ENCODE data around the gene TTC6.

The TTC6 gene

DNA sequence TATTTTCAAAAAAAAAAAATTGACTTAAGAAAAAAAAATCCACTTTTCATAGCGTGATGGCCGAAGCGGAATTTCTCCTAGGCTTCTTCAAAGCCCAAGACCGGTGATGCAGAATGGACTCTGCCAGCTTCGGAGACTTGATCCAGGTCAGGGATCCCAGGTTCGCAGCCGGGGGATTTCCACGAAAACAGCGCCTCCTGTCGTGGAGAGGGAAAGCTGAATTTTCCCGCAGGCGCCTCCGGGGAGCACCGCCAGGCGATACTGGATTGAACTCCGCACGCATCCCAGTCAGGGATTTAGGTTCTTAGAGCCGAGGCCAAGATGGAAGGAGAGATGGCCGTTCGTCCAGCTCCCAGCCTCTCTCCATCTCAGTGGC is 2.1 kb downstream of the TTC6 start:
- no peak for DNase-seq (ENCODE audit: low read depth in 3 of 3)

DNA sequence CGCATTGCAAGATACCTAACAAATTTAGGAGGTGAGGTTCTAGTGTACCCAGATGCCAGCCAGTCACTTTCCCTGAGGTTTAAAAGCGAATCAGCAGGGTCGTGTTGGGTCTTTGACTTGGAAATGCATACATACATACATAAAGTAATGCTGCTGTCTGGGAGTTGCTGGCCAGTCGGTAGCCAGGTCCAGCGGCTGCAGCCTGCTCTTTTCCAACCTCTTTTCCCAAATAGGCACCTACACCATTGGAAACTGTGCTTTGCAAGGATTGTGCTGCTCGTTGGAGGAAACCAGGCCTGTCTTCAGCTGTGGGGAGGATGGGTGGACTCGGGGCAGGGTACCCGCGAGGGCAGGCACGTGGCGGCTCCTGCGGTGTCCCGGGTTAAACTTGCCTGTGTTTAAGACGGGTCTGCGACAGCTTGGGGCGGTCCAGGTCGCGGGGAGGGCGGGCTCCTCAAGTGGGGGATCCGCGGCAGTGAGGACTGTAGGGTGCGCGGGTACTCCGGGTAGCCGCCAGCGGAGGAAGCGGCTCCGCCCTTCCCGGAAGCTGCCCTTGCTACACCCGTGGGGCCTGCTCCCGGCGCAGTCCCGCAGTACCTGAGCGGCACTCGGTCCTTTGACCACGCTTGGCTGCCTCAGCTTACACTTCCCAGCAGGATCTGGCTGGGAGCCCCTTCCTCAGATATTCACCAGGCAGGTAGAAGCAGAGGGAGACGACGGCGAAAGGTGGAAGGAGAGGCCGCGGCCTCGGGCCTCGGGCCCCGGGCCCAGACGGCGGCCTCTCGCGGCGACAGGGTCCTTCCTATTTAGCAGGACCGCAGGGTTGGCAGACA is 2.7 kb downstream of the TTC6 start:
- DNase-seq (ENCODE audit: low read depth in 3 of 3) = no peak

DNA sequence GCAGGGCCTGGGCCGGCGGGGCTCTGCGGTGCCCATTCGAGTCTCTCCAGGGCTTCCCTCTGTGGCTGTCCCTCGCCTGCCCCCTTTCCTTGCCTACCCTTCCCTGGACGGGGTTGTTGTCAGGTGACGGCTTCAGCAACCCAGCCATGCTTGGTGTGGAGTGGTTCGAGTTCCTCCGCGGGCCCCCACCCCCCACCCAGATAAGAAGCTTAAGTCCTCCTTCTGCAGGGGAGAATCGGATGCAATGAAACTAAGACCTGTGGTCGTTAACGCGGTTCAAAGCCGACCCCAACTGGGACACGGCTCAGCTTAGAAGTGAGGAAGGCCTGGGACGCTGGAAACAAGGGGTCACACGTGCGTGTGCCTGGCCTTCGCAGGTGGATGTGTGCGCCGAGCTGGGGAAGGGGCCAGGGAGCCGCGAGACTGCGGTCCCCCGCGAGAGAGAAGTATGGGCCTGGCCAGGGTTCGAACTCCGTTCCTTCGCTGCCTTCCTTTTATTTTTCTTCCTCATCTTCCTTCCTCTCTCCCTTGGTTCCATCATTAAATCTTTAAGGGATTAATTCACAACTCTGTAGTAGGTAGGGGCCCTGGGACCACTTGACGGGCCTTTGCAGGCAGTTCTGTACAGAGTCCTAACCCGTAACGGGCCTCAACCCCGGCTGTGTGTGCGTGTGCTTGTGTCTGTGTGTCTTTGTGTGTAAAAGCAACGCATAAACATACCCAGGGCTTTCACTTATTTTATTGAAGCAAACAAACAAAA is 3.5 kb downstream of the TTC6 start:
- DNase-seq (ENCODE audit: low read depth in 3 of 3) = no peak

DNA sequence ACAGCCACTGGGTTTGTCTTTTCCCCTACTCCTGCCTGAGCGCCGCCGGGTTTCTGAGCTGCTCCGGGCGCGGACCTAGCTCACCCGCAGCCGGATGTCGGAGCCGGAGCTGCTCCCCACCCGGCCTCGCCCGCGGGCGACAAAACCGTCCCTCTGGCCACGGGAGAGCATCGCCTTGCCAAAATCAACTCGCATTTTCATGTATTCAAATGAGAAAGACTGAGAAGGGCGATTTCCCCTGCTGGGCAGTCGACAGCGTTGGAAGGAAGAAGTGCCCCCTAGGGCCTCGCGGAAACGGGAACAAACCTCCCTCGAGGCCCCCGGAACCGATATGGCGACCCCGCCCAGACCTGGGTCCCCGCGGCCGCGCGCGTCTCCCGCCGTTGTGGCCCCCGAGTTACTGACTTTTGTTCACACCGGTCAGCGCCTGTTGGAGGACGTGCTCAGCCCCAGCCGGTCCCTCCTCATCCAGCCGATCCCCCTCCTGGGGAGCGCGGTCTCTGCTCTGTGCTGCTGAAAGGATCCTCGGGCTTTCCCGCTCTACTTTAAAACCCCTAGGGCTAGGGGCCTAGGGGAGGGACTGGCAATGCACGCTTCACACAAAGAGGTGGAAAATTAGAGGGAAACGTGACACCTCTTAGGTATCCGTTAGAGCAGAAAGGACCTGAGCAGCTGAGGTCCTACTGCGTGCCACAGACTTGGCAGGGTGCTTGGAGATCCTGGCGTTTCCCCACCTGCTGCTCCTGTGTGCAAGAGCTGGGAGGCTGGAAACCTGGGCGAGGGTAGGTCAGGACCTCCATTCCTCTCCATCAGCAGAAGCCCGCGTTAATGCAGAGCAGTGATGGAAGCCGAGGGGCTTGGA is 4.3 kb downstream of the TTC6 start:
- DNase-seq (ENCODE audit: low read depth in 3 of 3) = no peak

DNA sequence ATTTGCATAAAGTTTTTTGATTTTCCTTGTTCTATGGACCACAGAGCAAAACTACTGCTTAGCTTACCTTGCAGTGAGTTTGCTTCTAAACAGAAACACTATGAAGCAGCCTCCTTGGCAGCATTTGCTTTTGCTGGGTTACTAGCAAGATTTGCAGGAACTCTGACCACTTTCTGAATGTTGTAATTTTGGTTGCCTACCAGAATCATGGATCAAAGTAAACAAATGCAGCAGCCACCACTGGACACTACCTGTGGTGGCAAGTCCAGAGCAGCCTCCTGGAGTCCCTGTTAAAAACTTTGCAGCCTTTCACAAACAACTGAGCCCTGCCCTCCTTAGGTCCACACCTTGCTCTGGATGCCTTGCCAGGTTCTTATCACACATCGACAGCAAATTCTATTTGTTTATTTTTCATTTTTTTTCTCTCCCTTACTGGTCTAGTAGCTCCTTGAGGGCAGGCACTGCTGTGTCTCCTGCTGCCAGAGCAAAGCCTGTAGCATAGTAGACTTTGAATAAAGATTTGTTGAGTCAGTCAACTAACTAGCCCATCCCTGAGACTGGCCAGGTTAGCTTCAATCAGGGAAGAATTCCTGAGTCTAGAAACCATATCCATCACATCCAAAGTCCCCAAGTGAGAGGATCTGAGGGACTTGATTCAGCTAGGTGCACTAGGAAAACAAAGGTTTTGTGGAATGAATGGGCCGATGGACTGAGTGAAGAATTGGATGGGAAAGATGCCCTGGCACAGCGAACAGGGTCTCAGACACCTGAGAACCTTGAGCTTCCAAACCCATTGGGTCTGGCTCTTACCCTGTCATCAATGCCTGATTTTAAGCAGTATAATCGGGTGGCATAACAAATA is 5.7 kb downstream of the TTC6 start:
- DNase-seq (ENCODE audit: low read depth in 3 of 3) = no peak

DNA sequence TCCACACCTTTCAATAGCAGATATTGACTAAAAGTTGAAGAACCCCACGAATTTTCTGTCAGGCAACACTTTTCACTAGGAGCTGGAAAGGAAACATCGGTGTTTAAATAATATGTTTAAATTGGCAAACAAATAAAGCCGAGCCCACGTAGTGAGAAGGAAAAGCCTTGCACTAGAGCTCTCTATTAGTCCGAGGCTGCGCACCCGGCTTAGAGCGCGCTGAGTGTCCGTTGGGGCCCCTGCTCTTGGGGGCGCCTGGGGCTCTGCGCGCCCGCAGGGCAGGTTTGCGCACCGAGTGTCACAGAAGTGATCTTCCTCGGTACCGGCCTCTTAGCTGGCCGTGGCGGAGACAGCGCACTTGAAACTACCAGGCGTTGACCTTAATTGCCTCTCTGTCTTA is 6.4 kb downstream of the TTC6 start:
- DNase-seq (ENCODE audit: low read depth in 3 of 3) = no peak

DNA sequence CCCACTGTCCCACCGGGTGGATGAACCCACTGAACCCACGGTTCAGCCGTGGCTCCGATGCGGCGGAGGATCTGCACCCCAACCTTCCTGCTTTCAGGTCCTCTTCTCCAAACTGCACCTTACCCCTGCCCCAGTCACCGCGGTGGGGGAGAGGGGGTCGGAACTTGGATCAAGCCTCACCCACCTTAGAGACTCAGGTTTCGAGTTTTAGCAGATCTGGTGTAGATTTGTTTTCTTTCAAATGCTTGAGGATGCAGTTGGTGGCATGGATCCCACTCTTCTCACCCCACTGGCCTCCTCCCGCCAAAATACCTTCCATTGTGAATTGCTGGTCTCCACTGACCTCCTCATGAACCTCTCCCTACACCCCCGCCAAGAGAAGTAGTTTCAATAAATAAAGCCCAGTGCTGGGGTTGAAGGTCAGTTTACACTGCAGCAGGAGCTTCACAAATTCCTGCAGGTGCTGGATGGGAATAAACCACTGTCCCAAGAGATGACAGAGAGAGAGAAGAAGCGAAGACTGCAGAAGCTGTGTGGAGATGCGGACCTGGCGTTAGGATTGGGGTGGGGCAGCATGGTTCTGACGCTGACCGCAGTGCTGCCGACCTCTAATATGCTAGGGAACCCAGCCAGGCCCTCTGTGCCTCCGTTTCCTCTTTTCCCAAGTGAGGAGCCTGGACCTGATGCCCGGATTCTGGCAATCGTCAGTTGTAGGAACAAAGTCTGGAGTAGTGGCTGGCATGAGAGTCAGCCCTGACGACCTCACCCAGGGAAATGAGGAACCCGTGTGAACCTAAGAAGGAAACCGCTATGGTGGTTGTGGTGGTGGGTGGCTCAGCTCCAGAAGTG is 7.4 kb downstream of the TTC6 start:
- no peak for DNase-seq (ENCODE audit: low read depth in 3 of 3)

DNA sequence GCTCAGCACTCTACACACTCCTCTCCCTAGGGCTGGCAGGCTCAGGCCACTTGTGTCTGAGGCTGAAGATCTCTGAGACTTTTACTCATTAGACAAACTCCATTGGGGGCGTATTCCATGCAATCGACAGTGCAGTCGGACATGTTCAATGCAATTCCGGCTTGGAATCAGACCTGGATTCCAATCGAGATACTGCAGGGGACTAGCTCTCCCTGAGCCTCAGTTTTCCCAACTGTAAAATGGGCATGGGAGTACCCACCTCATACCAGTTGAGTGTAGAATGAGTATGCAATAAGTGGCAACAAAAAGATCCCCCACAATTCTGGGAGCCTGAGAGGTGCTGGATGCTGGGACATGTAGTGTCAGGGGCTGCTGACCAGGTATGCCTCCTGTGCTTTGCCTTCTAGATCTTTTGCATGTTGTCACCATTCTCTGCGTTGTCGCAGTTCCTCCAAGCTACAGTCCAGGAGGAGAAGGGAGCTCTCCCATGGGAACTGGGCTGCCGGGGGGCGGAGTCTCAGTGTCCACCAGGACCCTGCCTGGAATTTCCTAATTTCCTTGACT is 8.3 kb downstream of the TTC6 start:
- no peak for DNase-seq (ENCODE audit: low read depth in 3 of 3)

DNA sequence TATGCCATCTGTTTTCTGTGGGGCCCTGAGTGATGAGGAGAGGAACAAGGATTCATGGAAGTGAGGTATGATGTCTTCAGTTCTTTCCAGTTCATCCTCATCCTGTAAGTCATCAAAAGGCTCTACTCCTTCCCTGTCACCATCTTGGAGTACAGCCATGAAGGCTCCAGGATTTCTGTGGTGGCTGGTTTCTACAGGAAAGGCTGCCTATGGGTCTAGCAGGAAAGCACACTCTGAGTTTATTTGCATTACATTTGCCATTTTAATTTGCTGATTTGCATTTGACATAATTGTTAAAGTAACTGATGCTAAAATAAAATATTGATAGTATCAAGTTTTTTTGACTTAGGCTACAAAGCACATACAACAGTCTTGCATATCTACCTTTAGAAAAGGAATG is 11.2 kb downstream of the TTC6 start:
- DNase-seq (ENCODE audit: low read depth in 3 of 3) = no peak

DNA sequence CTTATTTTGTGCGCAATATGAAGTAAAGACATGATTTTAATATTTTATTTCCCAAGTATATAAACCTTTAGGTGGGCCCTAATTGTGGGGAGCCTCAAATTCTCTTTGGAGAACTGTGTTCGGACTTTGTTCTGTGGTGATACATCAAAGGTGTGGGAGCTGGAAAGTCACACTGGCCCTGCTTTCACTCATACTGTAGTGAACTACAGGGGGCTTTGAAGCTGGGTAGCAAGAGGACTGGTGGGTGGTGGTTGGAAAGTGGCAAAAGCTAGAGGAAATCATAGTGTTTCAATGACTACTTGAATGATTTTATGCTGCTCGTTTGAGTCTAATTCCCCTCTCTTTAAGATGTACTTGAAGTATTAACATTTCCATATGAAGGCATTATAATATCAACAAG is 13.2 kb downstream of the TTC6 start:
- no peak for DNase-seq (ENCODE audit: low read depth in 3 of 3)

DNA sequence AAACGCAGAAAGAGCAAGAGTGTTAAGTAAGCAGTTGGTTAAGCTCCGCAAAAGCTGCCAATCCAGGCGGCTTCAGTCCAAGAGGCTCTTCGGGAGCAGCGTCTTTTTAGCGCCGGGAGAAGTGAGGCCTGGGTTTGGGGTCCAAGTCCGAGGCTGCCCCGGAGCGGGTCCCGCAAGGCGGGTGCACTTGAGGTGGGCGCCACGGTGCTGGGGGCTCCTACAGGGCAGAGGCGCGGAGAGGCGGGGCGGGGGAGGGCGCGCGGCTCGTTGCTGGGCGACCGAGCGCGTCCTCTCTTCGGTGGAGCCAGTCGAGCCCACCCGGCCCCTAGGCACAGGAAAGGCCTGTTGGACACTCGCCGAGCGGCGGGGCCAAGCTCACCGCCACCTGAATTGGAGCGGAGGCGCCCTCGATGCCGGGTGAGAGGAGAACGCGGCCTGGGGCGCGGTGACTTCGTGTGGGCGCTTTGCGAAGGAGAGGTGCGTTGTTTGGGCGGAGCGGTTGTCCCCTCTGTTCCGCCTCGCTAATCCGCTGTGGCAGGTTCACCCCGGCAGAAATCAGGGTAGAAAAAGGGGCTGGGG is 15.6 kb downstream of the TTC6 start:
- DNase-seq (ENCODE audit: low read depth in 3 of 3) = no peak

DNA sequence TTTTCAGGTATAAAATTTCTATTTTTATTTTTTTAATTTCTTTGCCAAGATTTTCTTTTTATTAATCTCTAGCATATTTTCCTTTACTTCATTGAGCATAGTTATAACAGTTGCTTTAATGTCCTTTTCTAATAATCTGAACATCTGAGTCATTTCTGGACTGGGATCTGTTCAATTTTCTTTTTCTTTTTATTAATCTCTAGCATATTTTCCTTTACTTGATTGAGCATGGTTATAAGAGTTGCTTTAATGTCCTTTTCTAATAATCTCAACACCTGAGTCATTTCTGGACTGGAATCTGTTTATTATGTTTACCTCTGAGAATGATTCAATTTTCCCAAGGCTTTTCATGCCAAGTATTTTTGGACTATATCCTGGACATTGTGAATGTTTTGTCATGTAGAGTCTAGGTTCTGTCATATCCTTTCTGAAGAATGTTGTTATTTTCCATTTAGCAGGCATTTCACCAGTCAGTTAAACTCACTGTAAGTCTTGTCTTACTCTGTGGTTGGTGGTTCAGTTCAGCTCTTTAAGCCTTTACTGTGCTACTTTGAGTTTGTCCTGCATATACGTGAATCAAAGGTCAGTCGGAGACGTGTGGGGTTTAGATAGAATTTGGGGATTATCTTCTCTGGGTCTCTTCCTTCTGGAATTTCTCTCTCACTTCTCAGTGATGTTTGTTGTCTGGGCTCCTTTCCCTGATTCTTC is 20.3 kb downstream of the TTC6 start:
- no peak for DNase-seq (ENCODE audit: low read depth in 3 of 3)

DNA sequence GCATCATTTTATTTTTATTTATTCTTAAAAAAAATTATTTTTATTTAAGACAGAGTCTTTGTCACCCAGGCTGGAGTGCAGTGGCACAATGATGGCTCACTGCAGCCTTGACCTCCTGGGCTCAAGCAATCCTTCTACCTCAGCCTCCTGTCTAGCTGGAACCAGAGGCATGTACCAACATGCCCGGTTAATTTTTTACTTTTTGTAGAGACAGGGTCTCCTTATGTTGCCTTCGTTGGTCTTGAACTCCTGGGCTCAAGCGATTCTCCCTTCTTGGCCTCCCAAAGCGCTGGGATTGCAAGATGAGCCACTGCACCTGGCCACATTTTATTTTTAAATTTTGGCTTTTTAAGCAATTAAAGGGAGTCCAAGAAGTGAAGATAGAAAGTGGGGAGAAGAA is 21.4 kb downstream of the TTC6 start:
- DNase-seq (ENCODE audit: low read depth in 3 of 3) = no peak

DNA sequence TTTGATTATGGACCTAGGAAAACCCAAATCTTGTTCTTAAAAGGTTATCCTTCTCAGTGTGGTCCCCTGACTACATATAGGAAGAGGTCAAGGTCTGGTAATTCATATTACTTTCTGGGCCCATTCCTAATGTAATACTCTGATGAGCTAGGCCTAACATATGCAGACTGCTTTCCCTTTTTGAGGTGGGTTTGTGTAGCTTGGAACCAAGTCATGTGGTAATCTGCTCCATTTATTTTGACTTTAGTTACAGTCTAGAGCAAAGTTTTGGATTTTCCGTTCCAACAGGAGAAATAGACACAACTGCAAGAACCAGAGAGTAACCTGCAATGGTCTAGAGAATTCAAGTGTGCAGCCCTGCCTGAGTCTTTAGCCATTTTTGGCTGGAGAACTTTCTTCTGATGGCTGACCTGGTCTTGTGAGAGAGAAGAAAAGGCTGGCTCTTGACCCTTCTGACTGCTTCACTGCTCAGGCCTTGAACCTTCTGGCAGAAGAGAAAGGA is 22.5 kb downstream of the TTC6 start:
- no peak for DNase-seq (ENCODE audit: low read depth in 3 of 3)

DNA sequence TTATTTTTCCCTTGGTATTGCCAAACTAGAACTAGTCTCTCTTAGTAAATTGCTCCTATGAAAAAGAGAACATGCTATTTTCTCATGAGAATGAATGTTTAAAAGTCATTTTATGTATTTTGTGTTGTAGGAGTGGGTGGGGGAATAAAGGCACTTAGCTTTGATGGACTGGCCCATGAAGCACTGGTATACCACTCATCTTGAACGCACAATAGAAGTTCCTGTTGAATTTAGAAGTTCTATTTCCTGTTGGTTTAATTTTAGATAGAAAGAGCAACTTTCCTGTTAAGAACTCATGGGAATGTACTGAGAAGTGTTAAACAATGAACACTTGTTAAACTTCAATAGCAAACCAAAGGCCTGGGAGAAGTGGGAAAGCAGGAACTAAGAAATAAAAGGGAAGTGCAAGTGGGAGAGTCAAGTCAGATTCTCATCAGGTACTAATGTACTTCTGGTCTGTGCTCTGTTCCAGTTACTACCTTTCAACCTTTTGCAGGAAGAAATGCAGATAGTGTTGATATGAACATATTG is 23.1 kb downstream of the TTC6 start:
- no peak for DNase-seq (ENCODE audit: low read depth in 3 of 3)

DNA sequence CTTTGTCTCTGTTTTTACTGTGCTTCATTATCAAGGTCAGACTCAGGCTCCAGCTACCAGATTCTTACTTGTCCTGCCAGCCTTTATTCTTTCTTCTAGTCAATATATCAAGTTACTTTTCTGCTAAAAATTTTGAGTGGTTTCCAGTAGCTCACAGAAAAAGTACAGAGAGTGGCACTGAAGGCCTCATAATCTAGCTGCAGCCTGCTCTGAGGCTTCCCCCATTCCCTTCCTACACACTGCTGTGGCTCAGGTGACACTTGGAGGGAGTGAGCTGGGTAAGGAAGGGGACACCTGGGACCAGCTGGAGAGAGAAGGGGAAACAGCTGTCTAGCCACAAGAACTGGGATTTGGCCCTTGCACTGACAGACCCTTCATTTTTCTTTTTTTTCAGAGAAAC is 25.4 kb downstream of the TTC6 start:
- no peak for DNase-seq (ENCODE audit: low read depth in 3 of 3)

DNA sequence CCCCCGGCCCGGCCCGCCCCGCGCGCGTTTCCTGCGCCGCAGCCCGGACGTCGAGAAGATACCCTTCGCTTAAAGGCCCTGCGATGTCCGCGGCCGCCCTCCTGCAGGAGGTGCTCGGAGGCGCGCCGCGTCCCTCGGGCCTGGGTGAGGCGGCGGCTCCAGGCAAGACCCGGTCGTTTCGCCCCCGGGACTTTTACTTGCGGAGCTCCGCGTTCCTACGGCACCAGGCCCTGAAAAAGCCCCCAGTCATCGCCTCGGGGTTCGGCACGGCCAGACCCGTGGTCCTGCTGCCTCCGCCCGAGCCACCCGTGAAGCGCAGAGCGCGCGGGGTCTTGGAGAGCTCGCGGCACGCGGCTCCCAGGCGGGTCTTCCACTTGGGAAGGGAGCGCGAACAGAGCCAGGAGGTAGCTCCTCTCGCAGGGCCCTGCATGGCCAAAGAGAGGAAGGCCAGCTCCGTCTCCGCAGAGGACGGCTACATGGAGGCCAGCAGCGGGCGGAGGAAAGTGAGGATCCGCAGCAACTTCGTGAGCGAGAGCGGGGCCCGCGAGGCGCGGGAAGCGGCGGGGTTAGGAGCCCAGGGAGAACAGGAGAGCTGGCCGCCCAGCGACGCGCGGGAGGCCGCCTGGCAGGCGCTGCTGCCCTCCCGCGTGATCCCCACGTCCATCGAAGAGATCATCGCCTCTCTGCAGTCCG is 26.9 kb downstream of the TTC6 start:
- DNase-seq (ENCODE audit: low read depth in 3 of 3) = no peak

DNA sequence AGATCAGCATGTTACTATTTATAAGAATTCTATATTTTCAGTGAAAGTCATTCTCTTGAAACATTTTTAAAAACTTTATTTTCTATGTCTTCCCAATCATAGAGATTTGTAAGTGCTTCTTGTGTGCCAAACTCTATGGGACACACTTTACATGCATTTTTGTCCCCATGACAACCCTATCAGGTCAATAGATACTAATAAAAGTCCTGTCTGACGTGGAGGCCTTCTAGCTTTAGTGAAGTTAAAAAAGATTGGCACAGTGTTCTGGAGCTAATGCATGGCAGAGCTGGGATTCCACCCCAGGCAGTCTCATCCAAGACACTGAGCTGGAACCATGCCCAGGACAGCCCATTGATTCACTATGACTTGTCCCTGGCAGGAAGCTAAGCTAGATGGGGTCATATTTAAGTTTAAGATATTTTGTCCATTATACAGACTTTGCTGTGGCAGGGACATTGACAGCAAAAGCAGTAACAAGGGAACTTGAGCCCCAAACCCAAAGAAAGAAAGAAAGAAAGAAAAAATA is 28.1 kb downstream of the TTC6 start:
- DNase-seq (ENCODE audit: low read depth in 3 of 3) = no peak

Measured in stimulated activated CD4-positive, alpha-beta T cell treated with anti-CD3 and anti-CD28 coated beads, TNF-alpha, amount 100 ng/mL, for 4 hours (primary cell).